ENCODE measurements around the gene NPHP4. TPM values are rescaled to one million over a fixed set of nuclear protein-coding genes. Genes with fewer than 3 reads are reported as not detected.

Gene NPHP4
- total and polyA plus RNA-seq, 2 donors (not counting 3 experiments of a cell fraction or from before 2014, with no cell fraction given) = 4.4 to 11.7 TPM

GRCh38 chr1:6030132-6030531 is 37.9 kb upstream of the NPHP4 start:
- intact Hi-C loops (cut with micrococcal nuclease) (no loop called here), dilution Hi-C loops (cut with MboI; ENCODE audit: extremely low pct_ligation_motif_present, low sequenced_read_pairs) (no loop called here)
- DNase-seq (ENCODE audit: low read depth, low spot score) = no peak
- BruUV-seq (replicated peaks) = no TSS peak
- POLR2A ChIA-PET = no interaction called here
- peaks cover 0 to 2% of the 10 kb centered on the region in 2 experiments for H3K27me3 ChIP-seq (ENCODE audit: control insufficient read depth in 2 of 2, insufficient read depth in 2 of 2, low read length in 2 of 2)
- H3K9ac ChIP-seq (replicated peaks; ENCODE audit: extremely low read depth, insufficient read depth, low read length) = no peak overlapping the region
- H3K4me3 ChIP-seq (replicated peaks in 1 of 3; ENCODE audit: insufficient read depth in 1 of 3, low read depth in 1 of 3, low read length in 3 of 3) = no peak overlapping the region
- H3K4me1 ChIP-seq (ENCODE audit: control insufficient read depth, extremely low read depth, insufficient read depth, low read length) = no peaks in the 10 kb centered on the region
- TF ChIP-seq JUN (IDR thresholded peaks at IDR 0.05; ENCODE audit: borderline replicate concordance, insufficient read depth, insufficient read length, low read depth) (no peak), EZH2 (IDR thresholded peaks at IDR 0.05; ENCODE audit: borderline replicate concordance, low read depth, low read length, severe bottlenecking) (no peak), POLR2A (IDR thresholded peaks at IDR 0.05; ENCODE audit: low read depth, low read length) (no peak), FOS (IDR thresholded peaks at IDR 0.05; ENCODE audit: borderline replicate concordance, insufficient read depth, low read length) (no peak), POLR2AphosphoS5 (IDR thresholded peaks at IDR 0.05; ENCODE audit: insufficient read depth, low read depth, low read length) (no peak), GATA2 (IDR thresholded peaks at IDR 0.05; ENCODE audit: insufficient read depth, insufficient read length, low read depth, low read length) (no peak), CTCF (IDR thresholded peaks at IDR 0.05; ENCODE audit: extremely low read depth in 1 of 2, insufficient read depth in 1 of 2, low read depth in 1 of 2, low read length in 2 of 2) (no peak), MYC (IDR thresholded peaks at IDR 0.05; ENCODE audit: low read depth, low read length) (no peak), MAX (IDR thresholded peaks at IDR 0.05; ENCODE audit: insufficient read depth, insufficient read length) (no peak)
- no peaks in the 10 kb centered on the region for H3K36me3 ChIP-seq (ENCODE audit: control insufficient read depth in 2 of 2, extremely low read depth in 1 of 2, insufficient read depth in 2 of 2, low read length in 2 of 2)
- no peak overlapping the region for H3K27ac ChIP-seq (ENCODE audit: insufficient read depth, low read depth, low read length)
- H2AFZ ChIP-seq (ENCODE audit: low read depth, low read length) = no peak overlapping the region
- H3K9me3 ChIP-seq (replicated peaks; ENCODE audit: control insufficient read depth, insufficient read depth, low read length) = no peaks in the 10 kb centered on the region
- H3K4me2 ChIP-seq (ENCODE audit: insufficient read depth, low read length) = no peak overlapping the region
- no peak for FAIRE-seq
- CTCF ChIA-PET = no interaction called here
- H3K9me1 ChIP-seq (replicated peaks; ENCODE audit: control insufficient read depth, extremely low read depth, insufficient read depth, low read length) = no peaks in the 10 kb centered on the region
- no peaks in the 10 kb centered on the region for H4K20me1 ChIP-seq (replicated peaks; ENCODE audit: control insufficient read depth, extremely low read depth, insufficient read depth, low read length)
- H3K79me2 ChIP-seq (ENCODE audit: control insufficient read depth, insufficient read depth, low read length) = no peaks in the 10 kb centered on the region

Data from endothelial cell of umbilical vein (primary cell).